ENCODE measurements around the gene HNRNPC.

Gene HNRNPC

DNA sequence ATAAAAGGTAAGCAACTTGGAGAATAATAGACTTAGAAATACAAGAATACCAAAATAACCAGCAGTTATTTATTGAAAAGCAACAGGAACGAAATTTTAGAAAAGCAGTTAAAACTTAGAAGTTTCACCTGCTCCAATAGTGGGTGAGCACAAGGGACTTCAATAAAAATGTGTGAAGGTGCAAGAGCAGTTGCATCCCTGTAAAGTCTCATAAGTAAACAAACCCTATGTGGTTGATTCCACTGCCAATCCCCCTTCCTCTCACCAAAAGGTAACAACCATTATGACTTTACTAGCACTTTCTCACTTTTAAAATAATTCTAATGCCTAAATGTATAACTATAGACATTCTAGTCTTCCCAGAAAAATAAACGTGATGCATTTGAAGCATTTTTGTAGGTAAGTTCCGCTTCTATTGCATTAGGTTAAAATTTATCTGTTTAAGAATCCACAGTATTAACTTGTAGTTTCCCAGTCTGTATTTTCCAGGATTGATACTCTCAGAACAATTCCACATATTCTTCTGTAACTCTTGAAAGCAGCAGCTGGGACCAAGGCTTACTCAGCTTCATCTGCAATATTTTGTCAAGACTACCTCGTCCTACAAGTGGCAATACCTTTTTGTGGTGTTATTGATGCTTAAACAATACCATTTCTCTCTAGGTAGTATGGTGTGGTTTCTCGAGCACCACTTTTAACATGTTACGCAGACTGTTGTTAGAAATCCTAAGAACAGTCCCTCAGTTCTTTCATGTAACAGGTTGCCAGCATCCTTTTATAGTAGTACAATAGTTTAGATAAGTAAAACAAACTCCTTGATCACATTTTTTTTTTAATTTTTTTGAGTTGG lies 32.1 kb downstream of the HNRNPC start:
- H3K27me3 ChIP-seq (ENCODE audit: control insufficient read depth in 1 of 2, insufficient read depth in 1 of 2, low read length in 2 of 2), result no peaks in the 10 kb centered on the region
- H2BK15ac ChIP-seq (ENCODE audit: low read depth, poor library complexity, severe bottlenecking), result no peak overlapping the region
- peaks cover 25 to 94% of the 10 kb centered on the region in 2 experiments for H3K36me3 ChIP-seq (ENCODE audit: control insufficient read depth in 1 of 2, insufficient read depth in 2 of 2, low read depth in 1 of 2, low read length in 2 of 2)
- H3K4me1 ChIP-seq (ENCODE audit: control insufficient read depth, insufficient read depth, low read depth, low read length), result peaks cover 12% of the 10 kb centered on the region
- H2BK12ac ChIP-seq (ENCODE audit: low read length in 2 of 2), result no peak overlapping the region
- no peak overlapping the region for H3K23ac ChIP-seq (ENCODE audit: low read length in 2 of 2)
- WGBS, result 94% methylated on average over 2 of the region's 6 CpGs
- no peak overlapping the region for H2AK5ac ChIP-seq (ENCODE audit: low read length, severe bottlenecking)
- DNase-seq, result no peak
- no peaks in the 10 kb centered on the region for H3K79me1 ChIP-seq (replicated peaks; ENCODE audit: low read length, poor library complexity, severe bottlenecking)
- H3K9me3 ChIP-seq (ENCODE audit: control insufficient read depth, low read length), result no peaks in the 10 kb centered on the region
- no peak overlapping the region for H3K4me2 ChIP-seq (ENCODE audit: low read length, poor library complexity, severe bottlenecking)
- no peak overlapping the region for H4K8ac ChIP-seq (ENCODE audit: low read length)
- no peak overlapping the region for H3K4ac ChIP-seq (ENCODE audit: low read depth in 1 of 2, low read length in 2 of 2)
- no peak overlapping the region for H3K27ac ChIP-seq (ENCODE audit: low read length, poor library complexity, severe bottlenecking)
- H2BK5ac ChIP-seq (ENCODE audit: low read depth, low read length, poor library complexity, severe bottlenecking), result no peak overlapping the region
- H3K18ac ChIP-seq (ENCODE audit: low read depth in 1 of 2, low read length in 2 of 2), result no peak overlapping the region
- peak overlapping the region; percentile 6 for H3K9ac ChIP-seq (ENCODE audit: low read length)
- H3K4me3 ChIP-seq (ENCODE audit: insufficient read depth in 1 of 2, low read depth in 1 of 2, low read length in 2 of 2), result no peak overlapping the region
- H3K14ac ChIP-seq (ENCODE audit: low read length in 2 of 2), result no peak overlapping the region
- no peak overlapping the region for H2BK120ac ChIP-seq (ENCODE audit: low read depth, low read length)
- H4K91ac ChIP-seq (ENCODE audit: low read length), result no peak overlapping the region
- H2AFZ ChIP-seq (ENCODE audit: low read depth, low read length), result no peak overlapping the region

DNA sequence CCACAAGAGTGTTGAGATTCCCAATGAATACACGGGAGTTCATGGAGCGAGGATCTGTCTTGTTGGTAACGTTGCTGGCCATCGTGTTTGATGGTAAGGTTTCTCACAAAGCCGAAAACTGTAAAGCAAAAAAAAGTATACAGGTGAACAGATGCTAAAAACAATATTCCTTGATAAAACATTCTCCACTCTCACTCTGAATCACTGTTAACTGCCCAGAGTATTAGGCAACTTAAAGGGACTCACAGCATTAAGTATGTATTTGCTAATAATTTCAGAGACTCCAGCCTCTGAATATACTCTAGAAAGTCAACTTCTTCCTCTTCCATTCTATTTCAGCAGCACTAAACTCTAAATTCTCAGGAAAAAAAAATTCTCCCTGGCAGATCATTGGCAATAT lies 35.1 kb downstream of the HNRNPC start:
- peaks cover 14% of the 10 kb centered on the region for H3K4me1 ChIP-seq (ENCODE audit: control insufficient read depth, insufficient read depth, low read depth, low read length)
- no peak for DNase-seq
- H2BK12ac ChIP-seq (ENCODE audit: low read length in 2 of 2), result no peak overlapping the region
- no peak overlapping the region for H3K4me3 ChIP-seq (ENCODE audit: insufficient read depth in 1 of 2, low read depth in 1 of 2, low read length in 2 of 2)
- no peak overlapping the region for H3K18ac ChIP-seq (ENCODE audit: low read depth in 1 of 2, low read length in 2 of 2)
- H3K36me3 ChIP-seq (ENCODE audit: control insufficient read depth in 1 of 2, insufficient read depth in 2 of 2, low read depth in 1 of 2, low read length in 2 of 2), result peaks cover 22 to 98% of the 10 kb centered on the region in 2 experiments
- H4K8ac ChIP-seq (ENCODE audit: low read length), result no peak overlapping the region
- no peak overlapping the region for H2BK5ac ChIP-seq (ENCODE audit: low read depth, low read length, poor library complexity, severe bottlenecking)
- H3K27me3 ChIP-seq (ENCODE audit: control insufficient read depth in 1 of 2, insufficient read depth in 1 of 2, low read length in 2 of 2), result no peaks in the 10 kb centered on the region
- no peaks in the 10 kb centered on the region for H3K79me1 ChIP-seq (replicated peaks; ENCODE audit: low read length, poor library complexity, severe bottlenecking)
- peak overlapping the region; percentile 43 for H3K9ac ChIP-seq (ENCODE audit: low read length)
- H3K27ac ChIP-seq (ENCODE audit: low read length, poor library complexity, severe bottlenecking), result no peak overlapping the region
- H3K23ac ChIP-seq (ENCODE audit: low read length in 2 of 2), result no peak overlapping the region
- H2BK15ac ChIP-seq (ENCODE audit: low read depth, poor library complexity, severe bottlenecking), result no peak overlapping the region
- no peak overlapping the region for H2AK5ac ChIP-seq (ENCODE audit: low read length, severe bottlenecking)
- no peak overlapping the region for H2BK120ac ChIP-seq (ENCODE audit: low read depth, low read length)
- WGBS, result 98% methylated on average over 5 of the region's 5 CpGs
- no peak overlapping the region for H2AFZ ChIP-seq (ENCODE audit: low read depth, low read length)
- no peak overlapping the region for H4K91ac ChIP-seq (ENCODE audit: low read length)
- no peak overlapping the region for H3K4me2 ChIP-seq (ENCODE audit: low read length, poor library complexity, severe bottlenecking)
- H3K14ac ChIP-seq (ENCODE audit: low read length in 2 of 2), result no peak overlapping the region
- H3K4ac ChIP-seq (ENCODE audit: low read depth in 1 of 2, low read length in 2 of 2), result no peak overlapping the region
- no peaks in the 10 kb centered on the region for H3K9me3 ChIP-seq (ENCODE audit: control insufficient read depth, low read length)

DNA sequence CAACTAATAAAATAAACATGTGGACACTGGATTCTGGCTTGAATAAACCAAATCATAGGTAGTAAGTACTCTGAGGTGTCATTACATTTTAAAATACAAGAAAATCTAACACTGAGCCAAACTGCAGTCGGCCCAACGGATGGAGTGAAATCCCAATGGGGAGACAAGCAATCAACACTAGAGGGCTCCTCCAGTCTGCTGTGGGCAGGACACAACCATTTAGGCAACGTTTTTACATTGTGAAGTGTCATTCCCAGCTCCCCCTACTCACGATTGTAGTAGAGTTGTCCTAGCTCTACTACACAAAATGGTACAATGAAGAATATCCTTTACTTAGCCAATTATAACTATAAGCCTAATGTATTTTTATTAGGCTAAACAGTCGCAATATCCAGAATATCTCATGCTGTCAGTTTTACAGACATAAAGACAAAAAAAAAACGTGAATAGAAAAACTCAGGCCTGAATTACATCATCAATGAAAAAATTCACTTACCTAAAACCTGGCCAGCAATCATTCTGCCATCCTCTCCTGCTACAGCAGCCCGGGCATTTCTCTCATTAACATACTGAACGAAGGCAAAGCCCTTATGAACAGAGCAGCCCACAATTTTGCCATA lies 35.7 kb downstream of the HNRNPC start:
- H3K27ac ChIP-seq (ENCODE audit: low read length, poor library complexity, severe bottlenecking), result no peak overlapping the region

DNA sequence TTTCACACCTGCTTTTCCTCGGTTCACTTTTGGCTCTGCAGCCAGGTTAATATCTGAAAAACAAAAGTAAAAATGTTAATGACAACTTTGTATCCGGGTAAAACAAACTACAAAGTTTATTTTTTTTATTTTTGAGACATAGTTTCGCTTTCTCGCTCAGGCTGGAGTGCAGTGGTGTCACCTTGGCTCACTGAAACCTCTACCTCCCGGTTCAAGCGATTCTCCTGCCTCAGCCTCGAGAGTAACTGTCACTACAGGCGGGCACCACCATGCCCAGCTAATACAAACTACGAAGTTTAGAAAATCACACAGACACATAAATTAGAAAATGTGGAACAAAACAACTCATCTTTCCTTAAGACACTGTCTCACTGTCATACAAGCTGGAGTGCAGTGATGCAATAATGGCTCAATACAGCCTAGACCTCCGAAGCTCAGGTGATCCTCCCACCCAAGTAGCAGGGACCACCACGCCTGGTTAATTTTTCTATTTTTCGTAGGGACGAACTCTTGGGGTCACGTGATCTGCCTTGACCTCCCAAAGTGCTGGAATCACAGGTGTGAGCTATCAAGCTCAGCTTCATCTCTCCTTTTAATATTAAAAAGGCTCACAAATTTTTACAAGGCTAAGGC lies 38.1 kb downstream of the HNRNPC start:
- Histone ChIP-seq H2BK15ac (ENCODE audit: low read depth, poor library complexity, severe bottlenecking) (no peak overlapping the region), H3K4me3 (ENCODE audit: insufficient read depth in 1 of 2, low read depth in 1 of 2, low read length in 2 of 2) (no peak overlapping the region), H3K14ac (ENCODE audit: low read length in 2 of 2) (no peak overlapping the region), H3K23ac (ENCODE audit: low read length in 2 of 2) (no peak overlapping the region), H3K4ac (ENCODE audit: low read depth in 1 of 2, low read length in 2 of 2) (no peak overlapping the region), H2BK12ac (ENCODE audit: low read length in 2 of 2) (no peak overlapping the region), H2BK120ac (ENCODE audit: low read depth, low read length) (no peak overlapping the region), H3K4me1 (ENCODE audit: control insufficient read depth, insufficient read depth, low read depth, low read length) (peaks cover 18% of the 10 kb centered on the region), H3K9ac (ENCODE audit: low read length) (peak overlapping the region; percentile 13), H3K36me3 (ENCODE audit: control insufficient read depth in 1 of 2, insufficient read depth in 2 of 2, low read depth in 1 of 2, low read length in 2 of 2) (peaks cover 23 to 96% of the 10 kb centered on the region in 2 experiments), H4K91ac (ENCODE audit: low read length) (no peak overlapping the region), H3K4me2 (ENCODE audit: low read length, poor library complexity, severe bottlenecking) (no peak overlapping the region), H4K8ac (ENCODE audit: low read length) (no peak overlapping the region), H2AK5ac (ENCODE audit: low read length, severe bottlenecking) (no peak overlapping the region), H3K27me3 (ENCODE audit: control insufficient read depth in 1 of 2, insufficient read depth in 1 of 2, low read length in 2 of 2) (no peaks in the 10 kb centered on the region), H3K27ac (ENCODE audit: low read length, poor library complexity, severe bottlenecking) (peak overlapping the region; percentile 19), H2BK5ac (ENCODE audit: low read depth, low read length, poor library complexity, severe bottlenecking) (no peak overlapping the region), H2AFZ (ENCODE audit: low read depth, low read length) (no peak overlapping the region), H3K79me1 (replicated peaks; ENCODE audit: low read length, poor library complexity, severe bottlenecking) (no peaks in the 10 kb centered on the region), H3K9me3 (ENCODE audit: control insufficient read depth, low read length) (no peaks in the 10 kb centered on the region), H3K18ac (ENCODE audit: low read depth in 1 of 2, low read length in 2 of 2) (no peak overlapping the region)
- DNase-seq, result no peak
- WGBS, result 97% methylated on average over 14 of the region's 14 CpGs

More for the DNA sequence above, 35.7 kb downstream of the HNRNPC start:
- H3K4me2 ChIP-seq (ENCODE audit: low read length, poor library complexity, severe bottlenecking), result no peak overlapping the region
- no peak overlapping the region for H3K23ac ChIP-seq (ENCODE audit: low read length in 2 of 2)
- peaks cover 23 to 97% of the 10 kb centered on the region in 2 experiments for H3K36me3 ChIP-seq (ENCODE audit: control insufficient read depth in 1 of 2, insufficient read depth in 2 of 2, low read depth in 1 of 2, low read length in 2 of 2)
- peaks cover 15% of the 10 kb centered on the region for H3K4me1 ChIP-seq (ENCODE audit: control insufficient read depth, insufficient read depth, low read depth, low read length)
- H3K27me3 ChIP-seq (ENCODE audit: control insufficient read depth in 1 of 2, insufficient read depth in 1 of 2, low read length in 2 of 2), result no peaks in the 10 kb centered on the region
- H2BK12ac ChIP-seq (ENCODE audit: low read length in 2 of 2), result no peak overlapping the region
- no peak overlapping the region for H3K18ac ChIP-seq (ENCODE audit: low read depth in 1 of 2, low read length in 2 of 2)
- no peak overlapping the region for H2BK5ac ChIP-seq (ENCODE audit: low read depth, low read length, poor library complexity, severe bottlenecking)
- H2BK15ac ChIP-seq (ENCODE audit: low read depth, poor library complexity, severe bottlenecking), result no peak overlapping the region
- no peak overlapping the region for H4K8ac ChIP-seq (ENCODE audit: low read length)
- no peak overlapping the region for H2AFZ ChIP-seq (ENCODE audit: low read depth, low read length)
- DNase-seq, result peak; percentile 29
- H2AK5ac ChIP-seq (ENCODE audit: low read length, severe bottlenecking), result no peak overlapping the region
- H2BK120ac ChIP-seq (ENCODE audit: low read depth, low read length), result no peak overlapping the region
- H3K14ac ChIP-seq (ENCODE audit: low read length in 2 of 2), result no peak overlapping the region
- no peak overlapping the region for H3K4ac ChIP-seq (ENCODE audit: low read depth in 1 of 2, low read length in 2 of 2)
- 93% methylated on average over 8 of the region's 8 CpGs for WGBS
- no peaks in the 10 kb centered on the region for H3K79me1 ChIP-seq (replicated peaks; ENCODE audit: low read length, poor library complexity, severe bottlenecking)
- no peaks in the 10 kb centered on the region for H3K9me3 ChIP-seq (ENCODE audit: control insufficient read depth, low read length)
- no peak overlapping the region for H4K91ac ChIP-seq (ENCODE audit: low read length)
- no peak overlapping the region for H3K4me3 ChIP-seq (ENCODE audit: insufficient read depth in 1 of 2, low read depth in 1 of 2, low read length in 2 of 2)
- peak overlapping the region; percentile 43 for H3K9ac ChIP-seq (ENCODE audit: low read length)

Measured in mesenchymal stem cell (in vitro differentiated cells and primary cell).